Activated CD8-positive, alpha-beta memory T cell treated with anti-CD3 and anti-CD28 coated beads, Interleukin-2, amount 50 U/mL, for 1 hour (primary cell): ENCODE data around the gene CLHC1.
"Not testable (repeated sequence)": the region's sequence is repeated elsewhere in the genome, so short reads cannot be mapped to it uniquely, and the experiment has no call there.

Experiments used
- DNase-seq: peaks from one replicate; pipeline ENCODE4 v3.0.0-alpha.2; 2020; ENCODE audit errors: extremely low read depth

The CLHC1 gene

GRCh38 chr2:55232863-55233657, 967 bp upstream of the CLHC1 start:
- DNase-seq: no peak

- DNase-seq: no peak
These were observed 478 bp downstream of the CLHC1 start for GRCh38 chr2:55231546-55232083.

- no peak for DNase-seq
These were observed 1.5 kb downstream of the CLHC1 start for GRCh38 chr2:55230551-55230950.

GRCh38 chr2:55229221-55229620, 2.9 kb downstream of the CLHC1 start:
- DNase-seq: no peak

- DNase-seq: no peak
These were observed 3.9 kb downstream of the CLHC1 start for GRCh38 chr2:55228226-55228563.

GRCh38 chr2:55227437-55228225, 4.5 kb downstream of the CLHC1 start:
- not testable (repeated sequence) for DNase-seq

GRCh38 chr2:55225481-55226020, 6.5 kb downstream of the CLHC1 start:
- no peak for DNase-seq

- no peak for DNase-seq
These were observed 7.3 kb downstream of the CLHC1 start for GRCh38 chr2:55224761-55225261.

GRCh38 chr2:55223958-55224760, 7.9 kb downstream of the CLHC1 start:
- DNase-seq: no peak

GRCh38 chr2:55213822-55214221, 18.3 kb downstream of the CLHC1 start:
- DNase-seq: no peak

- DNase-seq: no peak
These were observed 27.1 kb downstream of the CLHC1 start for GRCh38 chr2:55204950-55205349.

GRCh38 chr2:55204536-55204935, 27.6 kb downstream of the CLHC1 start:
- no peak for DNase-seq

GRCh38 chr2:55200416-55200815, 31.7 kb downstream of the CLHC1 start:
- DNase-seq: no peak

- no peak for DNase-seq
These were observed 35.6 kb downstream of the CLHC1 start for GRCh38 chr2:55196526-55196925.

GRCh38 chr2:55191888-55192287, 40.2 kb downstream of the CLHC1 start:
- not testable (repeated sequence) for DNase-seq

- DNase-seq: not testable (repeated sequence)
These were observed 45.3 kb downstream of the CLHC1 start for GRCh38 chr2:55186837-55187236.

- no peak for DNase-seq
These were observed 51.7 kb downstream of the CLHC1 start for GRCh38 chr2:55180374-55180773.

GRCh38 chr2:55176094-55176415, 56.0 kb downstream of the CLHC1 start:
- no peak for DNase-seq

GRCh38 chr2:55175254-55176093, 56.6 kb downstream of the CLHC1 start:
- DNase-seq: no peak

- no peak for DNase-seq
These were observed 58.5 kb downstream of the CLHC1 start for GRCh38 chr2:55173438-55174054.
